Ovary (tissue), 9 donors: Measurements from ENCODE around the gene GJE1. TPM values are rescaled to one million over a fixed set of nuclear protein-coding genes. Genes with fewer than 3 reads are reported as not detected.
"Not testable (repeated sequence)": the region's sequence is repeated elsewhere in the genome, so short reads cannot be mapped to it uniquely, and the experiment has no call there.

Experiments
- DNase-seq, 5 donors: peaks; one replicate each; pipeline ENCODE4 v3.0.0-alpha.2; 2019 to 2020
- H3K27ac ChIP-seq, 2 donors: fragments of 200-600 bp; one replicate each; pipeline versions ENCODE4 v1.5.1 to v1.8.0; 2019 to 2022
- H3K27me3 ChIP-seq: fragments of 200-600 bp; one replicate; pipeline ENCODE4 v1.8.0; 2022
- H3K36me3 ChIP-seq: fragments of 200-600 bp; sonication (generic); one replicate; pipeline ENCODE4 v1.5.1; 2019
- H3K4me1 ChIP-seq: one replicate; pipeline ENCODE4 v1.8.1; 2013; ENCODE audit warnings: mild to moderate bottlenecking, moderate library complexity; ENCODE audit not compliant: insufficient read depth
- H3K4me3 ChIP-seq: fragments of 200-600 bp; sonication (generic); one replicate; pipeline ENCODE4 v1.5.1; 2017
- H3K9me3 ChIP-seq, 2 donors: fragments of 200-600 bp in 1 of 2; sonication (generic) in 1 of 2; one replicate each; pipeline versions ENCODE4 v1.5.1 to v1.8.1; 2013 to 2019; ENCODE audit warnings: mild to moderate bottlenecking in 1 of 2, moderate library complexity in 1 of 2
- EP300 ChIP-seq: sonication (generic); formaldehyde crosslinking; IDR thresholded peaks from one replicate; pipeline ENCODE4 v1.6.1; 2017; ENCODE audit warnings: antibody characterized with exemption
- POLR2A ChIP-seq: fragments of 450-650 bp; IDR thresholded peaks from one replicate; pipeline ENCODE4 v1.6.1; 2017; ENCODE audit warnings: antibody characterized with exemption, mild to moderate bottlenecking, moderate library complexity
- WGBS, 3 donors: extraction: QIAGEN DNeasy Blood & Tissue Kit in 1 of 3; methylation state at CpG; one replicate each; pipeline versions ENCODE4 v1.1.5 to v1.1.7; 2013 to 2017; 5-methylcytosine and 5-hydroxymethylcytosine counted together
- intact Hi-C, 4 donors: fragments of 100-400 bp; cut with DNase I; formaldehyde crosslinking; loops; one replicate each; pipeline versions ENCODE4 v1.11.0 to v1.15.1; 2022 to 2023
- polyA plus RNA-seq, 2 donors: library from polyadenylated mRNA; stranded (reverse); fragments of 200-250 nt in 1 of 2; fragments of 350-450 nt in 1 of 2; fragmentation: Illumina TruSeq in 1 of 2; extraction: RNeasy Lipid Tissue Mini Kit (QIAGEN cat#74804) in 1 of 2; gene quantifications; one replicate each; pipeline ENCODE4 v1.2.3, GENCODE V29; 2013 to 2014
- total RNA-seq, 7 donors: library from RNA; depleted of rRNA in 2 of 7; stranded (reverse); fragments of >200 nt in 2 of 7; fragmentation: NEBNext Ultra II Directional in 3 of 7; extraction: Animal tissue kit (Norgen Biotek cat#: 25700) in 3 of 7; gene quantifications; one replicate each; pipeline versions ENCODE4 v1.1.0 to v1.2.4, GENCODE V29; 2016 to 2023
- TF ChIP-seq, protein P1 (sequence below), 3 donors: fragments of 450-650 bp in 2 of 3; fragments of 200-600 bp in 1 of 3; IDR thresholded peaks; one replicate each; pipeline versions ENCODE4 v1.5.1 to v1.8.0; 2016 to 2022; ENCODE audit warnings: antibody characterized with exemption in 3 of 3, mild to moderate bottlenecking in 1 of 3
- donor health status: DM: no; HTN: no; CAD: no; lungs with moderate emphysema.
- donor health status: DM: no; HTN: no; CAD: no.
- donor health status: Bipolar disorder and iron deficiency.
- donor health status: DM: yes; HTN: yes; CAD: no.
- donor health status: DM: no; HTN: no; CAD: no.
- donor health status: DM: yes; HTN: yes; CAD: no.

GJE1 gene
- total and polyA plus RNA-seq, 9 donors, result not detected

DNA sequence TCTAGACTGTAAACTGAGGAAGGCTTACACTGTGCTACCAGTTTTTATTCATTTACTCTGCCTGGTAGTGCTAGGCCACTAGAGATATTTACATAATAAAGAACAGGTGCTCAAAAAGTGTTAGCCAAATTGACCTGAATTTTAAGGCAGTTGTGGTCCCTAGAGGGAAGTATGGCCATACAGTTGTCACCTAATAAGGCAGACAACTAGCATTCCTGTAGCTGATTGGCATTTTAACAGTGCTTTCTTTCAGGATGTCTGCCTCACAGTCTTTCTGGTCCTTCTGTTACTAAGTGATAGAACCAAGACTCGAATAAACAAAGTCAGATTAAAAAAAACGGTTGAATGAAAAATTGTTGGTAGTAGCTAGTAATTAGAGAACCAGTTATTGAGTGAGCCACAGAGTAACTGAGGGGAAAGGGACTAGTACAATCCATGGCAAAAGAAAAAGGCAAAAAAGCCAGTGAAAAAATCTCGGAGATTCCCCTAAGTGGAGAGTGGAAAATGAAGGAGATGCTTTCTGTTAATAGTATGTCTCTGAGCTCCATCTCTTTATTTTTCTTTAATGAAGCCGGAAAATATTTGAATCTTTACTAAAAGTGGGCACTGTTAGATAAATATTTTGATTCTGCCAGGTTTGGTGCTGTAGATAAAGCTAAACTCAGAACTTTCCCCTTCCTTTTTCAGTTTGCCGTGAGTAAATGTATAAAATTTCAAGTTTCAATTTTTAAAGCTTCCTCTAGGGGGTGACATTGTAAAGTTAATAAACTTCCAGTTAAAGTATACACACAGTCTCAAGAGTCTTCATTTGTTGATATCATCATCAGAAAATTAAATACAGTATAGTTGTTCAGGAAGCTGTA is 23.4 kb downstream of the GJE1 start:
- WGBS, 3 donors, result 48 to 62% (median 59%) methylated on average over 5 of the region's 5 CpGs
- no peaks in the 10 kb centered on the region for H3K4me1 ChIP-seq

DNA sequence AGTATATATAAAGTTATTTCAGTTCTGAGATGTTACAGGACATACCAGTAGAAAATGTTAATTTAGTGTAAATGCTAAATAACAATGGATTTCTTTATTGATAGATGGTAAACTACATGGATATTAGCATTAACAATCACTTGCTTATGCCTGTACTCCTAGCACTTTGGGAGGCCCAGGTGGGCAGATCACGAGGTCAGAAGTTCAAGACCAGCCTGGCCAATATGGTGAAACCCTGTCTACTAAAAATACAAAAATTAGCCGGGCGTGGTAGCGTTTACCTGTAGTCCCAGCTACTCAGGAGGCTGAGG is 24.0 kb downstream of the GJE1 start:
- not testable (repeated sequence) for H3K4me3 ChIP-seq, H3K27ac ChIP-seq, H3K27me3 ChIP-seq, H3K36me3 ChIP-seq, H3K9me3 ChIP-seq, DNase-seq, H3K4me1 ChIP-seq
- intact Hi-C loops, result loop anchor here in 1 of 4 donors (10.0 kb wide), 1 partner anchor 228 kb away; no protein-coding TSS in a partner anchor
- WGBS, 3 donors, result 93 to 94% (median 94%) methylated on average over 4 of the region's 4 CpGs

More for the DNA sequence above, 23.4 kb downstream of the GJE1 start:
- Histone ChIP-seq H3K27ac (no peak overlapping the region), H3K36me3 (no peaks in the 10 kb centered on the region), H3K9me3 (no peaks in the 10 kb centered on the region), H3K4me3 (no peak overlapping the region), H3K27me3 (no peaks in the 10 kb centered on the region)
- intact Hi-C loops, result loop anchor here in 1 of 4 donors (10.0 kb wide), 1 partner anchor 229 kb away; no protein-coding TSS in a partner anchor
- no peak for DNase-seq
- TF ChIP-seq, protein P1, sequence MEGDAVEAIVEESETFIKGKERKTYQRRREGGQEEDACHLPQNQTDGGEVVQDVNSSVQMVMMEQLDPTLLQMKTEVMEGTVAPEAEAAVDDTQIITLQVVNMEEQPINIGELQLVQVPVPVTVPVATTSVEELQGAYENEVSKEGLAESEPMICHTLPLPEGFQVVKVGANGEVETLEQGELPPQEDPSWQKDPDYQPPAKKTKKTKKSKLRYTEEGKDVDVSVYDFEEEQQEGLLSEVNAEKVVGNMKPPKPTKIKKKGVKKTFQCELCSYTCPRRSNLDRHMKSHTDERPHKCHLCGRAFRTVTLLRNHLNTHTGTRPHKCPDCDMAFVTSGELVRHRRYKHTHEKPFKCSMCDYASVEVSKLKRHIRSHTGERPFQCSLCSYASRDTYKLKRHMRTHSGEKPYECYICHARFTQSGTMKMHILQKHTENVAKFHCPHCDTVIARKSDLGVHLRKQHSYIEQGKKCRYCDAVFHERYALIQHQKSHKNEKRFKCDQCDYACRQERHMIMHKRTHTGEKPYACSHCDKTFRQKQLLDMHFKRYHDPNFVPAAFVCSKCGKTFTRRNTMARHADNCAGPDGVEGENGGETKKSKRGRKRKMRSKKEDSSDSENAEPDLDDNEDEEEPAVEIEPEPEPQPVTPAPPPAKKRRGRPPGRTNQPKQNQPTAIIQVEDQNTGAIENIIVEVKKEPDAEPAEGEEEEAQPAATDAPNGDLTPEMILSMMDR (IDR thresholded peaks at IDR 0.05), result no peak
- TF ChIP-seq EP300 (no peak), POLR2A (no peak)

DNA sequence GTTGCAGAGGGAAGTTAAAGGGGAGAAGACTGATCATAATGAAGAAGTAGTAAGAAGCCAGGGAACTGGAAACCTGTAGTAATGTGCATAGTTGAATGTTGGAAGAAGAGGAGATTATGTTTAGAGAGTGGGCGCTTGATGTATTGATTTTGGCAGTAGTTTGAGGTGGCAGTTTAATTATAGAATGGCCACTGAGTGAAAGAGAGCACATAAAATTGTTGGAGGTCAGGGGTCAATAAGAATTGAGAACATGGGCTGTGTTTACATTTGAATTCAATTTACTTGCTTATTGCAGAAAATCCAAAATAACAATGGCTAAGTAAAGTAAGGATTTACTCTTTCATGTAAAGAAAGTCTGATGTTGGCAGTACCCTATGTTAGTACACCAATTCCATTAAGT is 30.1 kb downstream of the GJE1 start:
- Histone ChIP-seq H3K27me3 (no peaks in the 10 kb centered on the region), H3K36me3 (no peaks in the 10 kb centered on the region), H3K4me1 (no peaks in the 10 kb centered on the region), H3K27ac (no peak overlapping the region), H3K4me3 (no peak overlapping the region), H3K9me3 (no peaks in the 10 kb centered on the region)
- intact Hi-C loops, result no loop called here
- TF ChIP-seq, protein P1 (IDR thresholded peaks at IDR 0.05), result no peak
- TF ChIP-seq EP300 (no peak), POLR2A (no peak)
- no peak for DNase-seq
- WGBS, 3 donors, result 80 to 97% (median 86%) methylated on average over 1 of the region's 1 CpG

DNA sequence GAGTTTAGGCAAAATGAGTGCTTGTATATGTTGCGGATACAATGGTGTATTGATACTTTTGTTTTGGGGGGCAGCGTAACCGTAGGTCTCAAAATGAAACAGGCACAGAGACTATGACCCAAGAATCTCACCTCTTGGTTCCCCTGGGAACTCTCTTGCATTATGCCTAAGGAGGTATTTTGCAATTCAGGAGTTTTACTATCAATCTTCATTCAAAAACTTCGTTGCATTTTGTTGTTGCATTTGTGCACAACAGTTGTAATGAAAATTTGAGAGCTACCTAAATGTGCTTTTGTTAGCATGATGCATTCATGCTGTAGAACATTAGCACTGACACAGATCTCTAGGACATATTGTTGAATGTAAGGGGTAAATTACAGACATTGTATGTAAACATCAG is 32.5 kb downstream of the GJE1 start:
- intact Hi-C loops, result no loop called here
- Histone ChIP-seq H3K4me1 (no peaks in the 10 kb centered on the region), H3K9me3 (no peaks in the 10 kb centered on the region), H3K27ac (no peak overlapping the region), H3K27me3 (no peaks in the 10 kb centered on the region), H3K36me3 (no peaks in the 10 kb centered on the region), H3K4me3 (no peak overlapping the region)
- TF ChIP-seq POLR2A, result no peak
- no peak for TF ChIP-seq EP300
- TF ChIP-seq, protein P1 (IDR thresholded peaks at IDR 0.05), result no peak
- no peak for DNase-seq
- WGBS, 3 donors, result 90 to 94% (median 92%) methylated on average over 4 of the region's 4 CpGs

DNA sequence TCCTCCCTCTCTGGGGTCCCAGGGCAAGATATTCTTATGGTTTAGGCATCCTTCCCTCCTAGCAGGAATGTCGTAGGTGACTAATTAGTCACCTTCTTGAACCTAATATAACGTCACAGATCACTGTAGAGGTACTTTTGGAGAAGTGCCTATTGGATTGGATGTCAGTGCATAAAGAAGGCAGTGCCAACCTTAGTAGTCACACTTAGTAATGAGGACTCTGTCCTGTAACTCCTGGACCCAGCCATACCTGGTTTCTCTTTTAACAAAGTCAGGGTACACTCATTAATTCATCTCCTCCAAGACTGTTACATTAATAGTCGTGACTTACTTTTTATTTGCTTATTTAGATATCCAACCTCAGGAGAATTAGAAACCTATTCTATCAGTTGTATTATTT is 34.3 kb downstream of the GJE1 start:
- Histone ChIP-seq H3K27ac (no peak overlapping the region), H3K36me3 (no peaks in the 10 kb centered on the region), H3K4me1 (no peaks in the 10 kb centered on the region), H3K9me3 (no peaks in the 10 kb centered on the region), H3K4me3 (no peak overlapping the region), H3K27me3 (no peaks in the 10 kb centered on the region)
- no peak for DNase-seq
- WGBS, 3 donors, result 67 to 74% (median 74%) methylated on average over 3 of the region's 3 CpGs
- intact Hi-C loops, result no loop called here
- no peak for TF ChIP-seq EP300
- TF ChIP-seq, protein P1 (IDR thresholded peaks at IDR 0.05), result no peak
- TF ChIP-seq POLR2A, result no peak
